ENCODE measurements around the gene CTDSPL.
A peak's percentile ranks its signal among the peaks of the same experiment; 100 is the strongest.

The CTDSPL gene

DNA sequence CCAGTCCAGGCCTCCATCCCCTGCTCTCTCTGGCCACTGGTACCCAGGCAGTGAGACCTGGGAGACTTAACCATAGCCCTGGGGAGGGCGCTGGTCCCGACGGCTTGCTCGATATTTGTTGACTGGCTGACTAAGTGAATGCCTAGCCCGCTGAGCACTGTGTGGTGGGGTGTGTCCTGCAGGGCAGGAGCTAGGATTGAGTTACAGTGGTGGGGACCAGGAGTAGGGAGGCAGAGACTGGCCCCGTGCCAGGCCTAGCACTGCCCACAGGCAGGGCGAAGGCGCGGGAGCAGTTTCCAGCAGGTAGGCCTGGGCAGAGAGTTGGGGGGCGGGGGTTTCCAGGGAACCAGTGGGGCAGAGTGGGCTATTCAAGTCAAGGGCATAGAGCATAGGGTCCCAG, 128.8 kb downstream of the CTDSPL start, which contains the start of gene VILL:
Gene VILL (plus strand): TSS at position 260 of the 400 bp plus-strand sequence. CDS start 2,887 bp downstream, outside the sequence.
- DNase-seq = no peak

DNA sequence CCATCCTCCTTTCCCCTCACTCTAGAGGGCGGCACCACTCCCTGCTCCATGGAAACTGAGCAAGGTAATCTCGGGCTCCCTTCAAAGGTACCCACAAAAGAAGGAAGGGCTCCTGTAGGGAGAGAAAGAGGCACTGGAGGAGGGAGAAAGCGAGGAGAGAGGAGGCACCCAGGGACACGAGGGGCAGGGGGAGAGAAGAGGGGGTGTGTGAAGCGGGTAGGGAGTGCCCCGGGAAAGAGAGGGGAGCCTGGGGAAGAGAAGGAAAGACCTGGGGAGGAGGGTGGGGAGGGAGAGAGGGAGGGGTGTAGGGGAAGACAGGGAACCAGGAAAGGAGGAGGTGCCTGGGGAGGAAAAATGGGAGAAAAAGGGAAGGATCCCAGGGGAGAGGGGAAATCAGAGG, 129.4 kb downstream of the CTDSPL start:
- DNase-seq = no peak

DNA sequence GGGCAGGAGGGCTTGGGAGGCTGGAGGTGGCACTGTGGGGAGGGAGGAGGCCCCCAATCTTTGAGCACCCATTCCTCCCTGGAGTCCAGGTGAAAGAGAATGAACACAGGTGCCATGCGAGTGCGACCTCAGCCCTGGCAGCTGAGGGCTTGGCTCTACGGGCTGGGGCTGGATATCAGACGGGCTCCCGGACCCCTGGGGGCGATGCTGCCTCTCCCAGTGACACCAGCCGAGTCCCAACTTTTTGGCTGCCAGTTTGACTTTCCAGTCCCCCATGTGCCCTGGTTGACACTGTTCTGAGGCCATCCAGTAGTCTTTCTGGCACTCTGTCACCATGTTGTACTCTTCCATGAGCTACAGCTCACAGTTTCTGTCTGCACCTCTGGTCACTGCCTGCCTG, 130.1 kb downstream of the CTDSPL start:
- DNase-seq = no peak

DNA sequence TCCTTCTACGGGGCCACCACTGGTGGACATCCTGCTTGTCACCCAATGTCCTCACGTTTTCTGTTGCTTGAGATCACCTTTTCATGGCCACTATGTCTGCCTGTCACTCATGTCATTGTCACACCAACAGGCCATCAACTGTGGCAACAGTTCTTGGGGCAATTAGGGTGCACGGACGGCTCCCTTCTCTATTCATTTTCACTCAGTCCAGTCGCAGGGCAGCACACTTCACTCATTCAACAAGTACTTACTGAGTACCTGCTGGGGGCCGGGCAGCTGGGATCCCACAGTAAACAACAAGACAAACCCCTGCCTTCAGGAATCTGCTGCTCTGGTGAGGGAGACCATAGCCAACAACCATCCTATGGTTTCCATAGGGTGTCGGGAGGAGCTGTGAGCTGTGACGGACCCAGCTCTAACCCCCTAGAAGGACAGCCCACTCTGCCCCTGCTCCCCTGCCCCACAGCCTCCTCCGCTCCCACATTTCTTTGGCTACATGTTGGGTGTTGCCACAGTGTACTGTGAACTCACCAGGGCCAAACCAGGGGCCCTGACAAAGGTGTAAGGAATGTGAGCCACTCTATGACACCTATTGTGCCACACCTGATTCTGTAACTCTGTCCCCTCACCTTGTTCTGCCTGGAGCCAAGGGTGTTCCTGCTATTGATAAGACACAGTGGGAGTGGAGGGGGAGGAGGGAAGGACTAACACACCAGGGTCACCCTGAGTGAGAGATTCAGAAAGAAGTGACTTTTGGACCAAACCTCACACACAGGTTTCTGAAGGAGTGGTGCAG, 130.8 kb downstream of the CTDSPL start:
- no peak for DNase-seq

DNA sequence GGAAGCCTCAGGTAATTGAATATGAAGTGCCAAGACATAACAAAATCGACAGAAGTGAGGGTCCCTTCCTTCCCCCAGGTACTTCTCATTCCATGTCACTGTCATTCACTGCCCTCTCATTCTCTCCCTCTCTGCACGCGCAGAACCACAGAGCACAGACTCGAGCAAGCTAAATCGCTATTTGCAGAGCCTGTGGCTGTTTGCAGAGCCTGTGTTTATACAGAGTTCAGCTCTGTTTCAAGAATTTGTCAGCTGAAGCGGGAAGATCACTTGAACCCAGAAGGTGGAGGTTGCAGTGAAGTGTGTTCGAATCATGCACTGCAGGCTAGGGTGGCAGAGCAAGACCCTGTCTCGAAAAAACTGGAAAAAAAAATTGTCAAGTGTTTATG, 131.4 kb downstream of the CTDSPL start:
- no peak for DNase-seq

DNA sequence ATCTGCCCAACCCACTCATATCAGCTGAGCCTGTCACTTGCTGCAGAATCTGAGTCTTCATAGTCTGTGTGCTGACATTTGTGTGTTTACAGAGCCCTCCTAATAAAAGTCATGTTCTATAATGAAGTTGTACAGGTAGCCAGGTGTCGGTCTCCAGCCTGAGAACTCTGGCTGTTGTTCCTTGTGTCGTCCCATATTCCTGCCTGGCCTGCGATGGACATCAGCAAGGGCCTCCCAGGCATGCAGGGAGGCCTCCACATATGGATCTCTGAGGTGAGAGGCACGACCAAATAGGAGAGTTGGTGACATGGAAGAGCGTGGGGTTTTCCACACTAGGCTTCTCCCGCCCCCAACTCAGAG, 131.8 kb downstream of the CTDSPL start:
- no peak for DNase-seq

DNA sequence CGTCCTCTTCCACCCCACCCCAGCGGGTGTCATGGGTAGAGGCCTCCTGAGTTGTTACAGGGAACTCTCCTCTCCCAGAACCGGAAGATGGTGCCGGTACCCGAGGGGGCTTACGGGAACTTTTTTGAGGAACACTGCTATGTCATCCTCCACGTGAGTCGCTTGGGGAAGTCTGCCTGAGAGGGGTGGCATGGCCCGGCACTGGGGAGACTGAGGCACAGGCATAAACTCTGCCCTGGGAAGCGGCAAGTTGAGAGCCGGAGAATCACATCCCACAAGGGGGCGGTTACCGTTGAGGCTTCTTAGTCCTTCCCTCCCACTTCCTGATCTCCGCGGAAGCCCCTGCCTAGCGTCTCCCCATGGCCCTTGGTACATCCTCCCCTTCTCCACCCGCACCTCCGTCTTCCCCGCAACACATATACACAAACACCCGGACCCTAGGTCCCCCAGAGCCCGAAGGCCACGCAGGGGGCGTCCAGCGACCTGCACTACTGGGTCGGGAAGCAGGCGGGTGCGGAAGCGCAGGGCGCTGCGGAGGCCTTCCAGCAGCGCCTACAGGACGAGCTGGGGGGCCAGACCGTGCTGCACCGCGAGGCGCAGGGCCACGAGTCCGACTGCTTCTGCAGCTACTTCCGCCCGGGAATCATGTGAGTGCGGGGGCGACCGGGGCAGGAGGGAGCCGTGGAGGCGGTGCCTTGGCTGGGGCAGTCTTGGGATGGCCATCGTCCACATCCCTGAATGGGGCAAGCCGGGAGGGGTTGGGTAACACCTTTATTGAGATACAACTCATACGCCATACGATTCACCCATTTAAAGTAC, 132.3 kb downstream of the CTDSPL start:
- DNase-seq = peak; percentile 88

DNA sequence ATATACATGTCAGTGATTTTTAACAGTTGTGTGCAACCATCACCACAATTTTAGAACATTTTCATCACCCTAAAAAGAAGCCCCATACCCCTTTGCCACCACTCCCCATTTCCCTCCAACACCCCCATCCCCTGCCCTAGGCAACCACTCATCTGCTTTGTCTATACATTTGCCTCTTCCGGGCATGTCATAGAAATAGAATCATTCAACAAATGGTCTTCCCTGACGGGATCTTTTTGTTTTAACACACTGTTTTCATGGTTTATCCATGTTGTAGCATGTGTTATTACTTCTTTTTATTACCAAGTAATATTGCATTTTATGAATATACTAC, 132.9 kb downstream of the CTDSPL start:
- DNase-seq = no peak

DNA sequence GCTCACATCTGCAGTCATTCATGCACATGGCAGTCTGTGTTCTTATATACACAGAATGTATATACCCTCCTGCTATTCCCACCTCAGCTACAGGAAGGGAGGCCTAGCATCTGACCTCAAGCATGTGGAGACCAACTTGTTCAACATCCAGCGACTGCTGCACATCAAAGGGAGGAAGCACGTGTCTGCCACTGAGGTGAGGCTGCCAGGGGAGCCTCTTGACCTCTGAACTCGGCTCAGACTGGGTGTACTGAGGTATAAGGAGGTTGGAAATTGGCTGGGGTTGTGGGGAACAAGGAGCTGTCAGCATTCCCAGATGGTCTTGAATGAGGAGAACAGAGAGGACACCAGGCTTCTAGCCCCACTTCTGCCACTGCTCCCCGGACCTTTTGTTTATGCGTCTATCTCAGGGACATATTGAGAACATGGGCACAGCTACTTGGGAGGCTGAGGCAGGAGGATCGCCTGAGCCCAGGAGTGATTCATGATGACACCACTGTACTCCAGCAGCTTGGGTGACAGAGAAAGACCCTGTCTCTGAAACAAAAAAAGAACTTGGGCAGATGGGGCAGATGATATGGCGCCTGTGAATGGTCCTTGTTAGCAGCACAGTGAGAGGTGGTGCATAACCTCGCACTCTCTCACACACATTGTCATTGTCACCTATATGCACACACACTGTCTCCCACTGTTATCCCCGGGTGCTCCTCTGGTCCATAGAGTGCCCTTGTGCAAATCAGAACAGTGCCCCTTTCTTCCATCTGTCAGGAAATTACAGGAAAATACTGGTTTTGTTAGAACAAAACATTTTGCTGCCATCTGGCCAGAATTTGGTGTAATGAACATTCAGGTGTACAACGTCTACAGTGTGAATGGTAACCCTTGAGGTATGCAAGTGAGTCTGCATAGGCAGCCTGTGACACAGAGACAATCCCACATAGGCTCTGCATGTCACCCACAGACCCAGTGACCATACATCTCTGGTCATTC, 134.3 kb downstream of the CTDSPL start:
- no peak for DNase-seq

DNA sequence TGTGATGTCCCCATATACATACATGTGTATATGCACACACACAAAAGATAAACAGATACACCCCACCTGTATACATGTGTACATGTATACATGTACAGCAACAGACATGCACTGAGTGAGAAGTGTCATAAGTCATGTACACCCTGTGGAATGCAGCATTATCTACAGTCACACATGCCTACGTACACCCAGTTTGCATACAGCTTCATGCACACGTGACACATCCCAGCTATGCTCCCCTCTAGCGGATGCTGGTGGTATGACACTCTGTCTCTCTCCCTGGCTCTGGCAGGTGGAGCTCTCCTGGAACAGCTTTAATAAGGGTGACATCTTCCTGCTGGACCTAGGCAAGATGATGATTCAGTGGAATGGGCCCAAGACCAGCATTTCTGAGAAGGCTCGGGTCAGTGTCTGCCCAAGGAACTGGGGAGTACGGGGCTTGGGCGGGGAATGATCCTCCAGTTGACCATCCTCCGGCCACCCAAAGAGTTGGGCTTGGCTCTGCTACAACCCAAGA, 135.2 kb downstream of the CTDSPL start:
- DNase-seq = peak; percentile 93

DNA sequence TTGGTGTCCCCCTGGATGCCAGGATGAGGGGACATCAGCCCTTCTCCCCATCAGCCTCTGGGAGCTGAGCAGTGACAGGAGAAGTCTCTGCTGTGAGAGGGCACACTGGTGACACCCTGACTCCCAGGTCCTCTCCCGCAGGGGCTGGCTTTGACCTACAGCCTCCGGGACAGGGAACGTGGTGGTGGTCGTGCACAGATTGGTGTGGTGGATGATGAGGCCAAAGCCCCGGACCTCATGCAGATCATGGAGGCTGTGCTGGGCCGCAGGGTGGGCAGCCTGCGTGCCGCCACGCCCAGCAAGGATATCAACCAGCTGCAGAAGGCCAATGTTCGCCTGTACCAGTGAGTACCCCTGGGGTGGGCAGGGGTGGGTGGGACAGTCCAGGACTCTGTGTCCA, 135.7 kb downstream of the CTDSPL start:
- no peak for DNase-seq

DNA sequence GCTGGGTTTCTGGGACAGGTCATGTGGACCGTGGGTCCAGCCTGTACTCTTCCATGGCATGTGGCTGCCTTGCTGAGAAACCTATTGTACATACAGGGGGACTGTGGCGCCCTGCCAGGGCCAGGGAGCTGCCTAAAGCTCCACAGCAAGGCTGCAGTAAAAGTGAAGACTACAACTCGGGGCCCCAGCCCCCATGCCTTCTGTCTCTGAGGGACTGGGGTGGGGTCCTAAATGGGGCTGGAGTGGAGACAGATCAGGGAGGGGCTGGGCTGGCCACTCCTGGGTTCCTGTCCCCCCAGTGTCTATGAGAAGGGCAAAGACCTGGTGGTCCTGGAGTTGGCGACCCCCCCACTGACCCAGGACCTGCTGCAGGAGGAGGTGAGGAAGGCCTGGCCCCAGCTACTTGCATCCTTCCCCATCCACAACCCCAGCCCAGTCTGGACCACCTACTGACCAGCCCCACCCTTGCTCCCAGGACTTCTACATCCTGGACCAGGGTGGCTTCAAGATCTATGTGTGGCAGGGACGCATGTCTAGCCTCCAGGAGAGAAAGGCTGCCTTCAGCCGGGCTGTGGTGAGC, 136.2 kb downstream of the CTDSPL start:
- DNase-seq = no peak

DNA sequence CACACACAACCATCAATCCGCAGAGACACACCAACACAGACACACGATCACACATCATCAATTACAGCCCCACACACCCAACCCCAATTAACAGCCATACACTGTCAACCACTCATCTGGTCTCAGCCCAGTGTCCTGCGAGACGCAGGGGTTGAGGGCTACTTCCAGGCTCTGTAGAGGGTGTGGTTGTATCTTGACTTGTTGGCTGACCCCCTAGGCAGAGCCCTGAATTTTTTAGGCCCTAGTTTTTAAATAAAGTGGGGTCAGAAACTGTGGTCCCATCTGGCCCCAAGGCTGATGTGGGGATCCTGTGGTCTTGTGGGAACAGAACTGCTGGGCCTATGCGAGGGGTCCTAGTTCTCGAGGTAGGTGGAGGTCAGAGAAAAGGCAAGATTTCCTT, 138.2 kb downstream of the CTDSPL start:
- DNase-seq = no peak

DNA sequence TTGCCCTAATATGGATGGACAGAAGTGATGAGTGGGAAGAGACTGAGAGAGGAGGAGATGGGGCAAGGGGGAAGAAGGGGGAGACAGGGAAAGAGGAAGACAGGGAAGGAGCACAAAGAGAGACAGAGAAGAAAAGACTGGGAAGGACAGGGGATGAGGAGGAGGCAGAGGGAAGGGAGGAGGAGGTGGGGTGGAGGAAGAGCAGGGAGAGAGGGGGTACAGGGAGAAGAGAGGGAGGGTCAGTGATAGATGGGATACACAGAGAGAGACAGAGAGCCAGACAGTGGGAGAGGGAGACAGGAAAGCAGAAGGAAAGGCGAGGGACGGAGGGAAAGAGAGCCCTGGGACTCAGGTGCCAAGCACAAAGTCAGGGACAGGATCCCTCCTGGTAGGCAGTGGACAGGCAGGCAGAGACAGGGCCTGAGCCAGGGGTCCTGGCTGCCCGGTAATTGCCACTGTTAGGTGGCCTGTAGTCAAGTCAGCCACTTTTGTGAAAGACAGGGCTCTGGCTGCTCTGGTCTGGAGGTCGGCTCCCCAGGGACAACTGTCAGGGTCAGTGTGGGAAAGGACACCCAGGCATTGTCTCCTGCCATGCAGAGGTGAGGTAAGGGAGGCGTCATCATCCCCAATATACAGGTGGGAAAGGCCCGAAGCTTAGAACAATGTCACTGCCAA, 138.7 kb downstream of the CTDSPL start:
- no peak for DNase-seq

DNA sequence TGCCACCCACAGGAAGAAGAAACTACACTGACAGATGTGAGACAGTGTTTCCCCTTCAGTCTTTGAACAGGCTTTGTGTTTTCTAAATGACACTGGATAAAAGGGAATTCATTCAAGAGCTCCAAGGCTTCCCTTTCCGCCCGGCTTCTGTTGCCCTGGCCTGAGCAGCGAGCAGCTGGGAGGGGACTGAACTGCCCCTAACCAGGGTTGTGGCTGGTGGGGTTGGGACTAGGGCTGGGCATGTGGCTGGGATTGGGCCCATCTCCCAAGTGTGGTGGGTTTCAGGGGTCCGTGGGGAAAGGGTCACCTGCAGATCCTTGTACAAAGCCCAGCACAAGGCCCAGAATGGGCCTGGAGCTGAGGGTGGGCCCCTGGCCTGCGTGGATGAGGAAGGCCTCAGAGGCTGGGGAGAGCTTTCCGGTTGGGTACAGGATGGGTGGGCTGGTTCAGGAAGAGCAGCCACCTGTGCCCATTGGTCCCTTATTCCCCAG, 139.3 kb downstream of the CTDSPL start:
- DNase-seq = no peak

DNA sequence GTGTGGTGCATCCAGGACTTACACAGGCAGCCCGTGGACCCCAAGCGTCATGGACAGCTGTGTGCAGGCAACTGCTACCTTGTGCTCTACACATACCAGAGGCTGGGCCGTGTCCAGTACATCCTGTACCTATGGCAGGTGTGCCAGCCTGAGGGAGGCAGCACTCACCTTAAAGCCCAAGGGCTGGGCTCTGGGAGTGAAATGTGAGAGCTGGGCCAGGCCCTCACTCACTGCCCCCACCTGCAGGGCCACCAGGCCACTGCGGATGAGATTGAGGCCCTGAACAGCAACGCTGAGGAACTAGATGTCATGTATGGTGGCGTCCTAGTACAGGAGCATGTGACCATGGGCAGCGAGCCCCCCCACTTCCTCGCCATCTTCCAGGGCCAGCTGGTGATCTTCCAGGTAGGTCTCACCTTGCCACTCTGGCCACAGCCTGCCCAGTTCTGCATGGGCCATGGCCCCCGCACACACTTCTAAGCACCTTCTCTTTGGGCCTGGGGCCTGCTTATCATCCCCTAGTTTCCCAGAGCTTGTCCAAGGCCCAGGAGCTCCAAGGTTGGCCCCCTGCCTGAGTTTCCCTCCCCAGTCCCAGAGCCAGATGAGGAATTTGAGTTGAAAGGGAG, 139.9 kb downstream of the CTDSPL start:
- DNase-seq = no peak

DNA sequence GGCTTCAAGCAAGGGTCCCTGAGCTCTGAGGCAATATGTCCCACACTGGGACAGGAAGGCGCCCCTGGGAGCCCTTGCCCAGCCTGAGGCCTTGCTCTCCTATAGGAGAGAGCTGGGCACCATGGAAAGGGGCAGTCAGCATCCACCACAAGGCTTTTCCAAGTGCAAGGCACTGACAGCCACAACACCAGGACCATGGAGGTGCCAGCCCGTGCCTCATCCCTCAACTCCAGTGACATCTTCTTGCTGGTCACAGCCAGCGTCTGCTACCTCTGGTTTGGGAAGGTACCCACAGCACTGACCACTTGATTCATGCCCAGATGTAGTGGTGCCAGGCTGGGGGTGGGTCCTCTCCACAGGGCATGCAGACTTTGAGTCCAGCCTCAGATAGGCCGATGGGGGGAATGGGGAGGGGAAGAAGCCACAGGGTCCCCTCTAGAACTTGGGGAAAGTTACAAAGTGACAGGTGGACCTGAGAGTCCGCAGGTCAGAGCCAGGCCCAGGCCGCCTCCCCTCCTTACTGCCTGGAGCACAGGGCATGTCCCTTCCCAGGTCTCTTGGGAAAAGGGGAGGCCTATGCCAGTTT, 140.7 kb downstream of the CTDSPL start:
- no peak for DNase-seq

DNA sequence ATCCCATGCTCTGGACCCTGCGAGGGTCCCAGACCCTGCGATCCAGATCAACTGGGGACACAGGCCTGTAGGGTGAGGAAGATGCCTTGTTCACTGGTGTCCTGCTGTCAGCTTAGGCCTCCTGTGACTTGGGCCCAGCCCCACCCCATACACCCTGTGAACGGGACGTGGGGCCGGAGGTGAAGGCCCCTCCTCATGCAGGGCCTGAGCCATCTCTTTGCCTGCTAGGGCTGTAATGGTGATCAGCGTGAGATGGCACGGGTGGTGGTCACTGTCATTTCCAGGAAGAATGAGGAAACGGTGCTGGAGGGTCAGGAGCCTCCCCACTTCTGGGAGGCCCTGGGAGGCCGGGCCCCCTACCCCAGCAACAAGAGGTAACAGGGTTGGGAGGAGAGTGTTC, 141.3 kb downstream of the CTDSPL start:
- DNase-seq = no peak

DNA sequence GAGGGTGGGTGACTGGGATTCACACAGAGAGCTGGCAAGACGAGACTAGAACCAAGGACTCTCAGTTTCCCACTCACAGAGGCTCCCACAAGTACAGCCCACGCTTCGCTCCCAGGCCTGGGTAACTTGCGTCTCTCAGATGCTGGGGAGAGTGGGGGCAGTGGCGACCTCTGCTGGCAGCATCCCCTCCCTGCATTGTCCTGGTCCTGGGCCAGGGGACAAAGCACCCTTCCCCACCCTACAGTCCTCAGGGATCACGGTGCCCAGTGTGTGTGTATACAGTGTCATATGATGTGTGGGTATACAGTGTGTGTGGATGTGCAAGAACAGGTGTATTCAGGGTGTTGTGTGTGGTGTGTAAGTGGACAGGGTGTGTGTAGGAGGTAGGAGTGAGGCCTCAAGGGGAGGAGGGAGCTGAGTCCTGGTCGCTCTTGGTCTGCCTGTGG, 141.7 kb downstream of the CTDSPL start:
- peak; percentile 84 for DNase-seq

DNA sequence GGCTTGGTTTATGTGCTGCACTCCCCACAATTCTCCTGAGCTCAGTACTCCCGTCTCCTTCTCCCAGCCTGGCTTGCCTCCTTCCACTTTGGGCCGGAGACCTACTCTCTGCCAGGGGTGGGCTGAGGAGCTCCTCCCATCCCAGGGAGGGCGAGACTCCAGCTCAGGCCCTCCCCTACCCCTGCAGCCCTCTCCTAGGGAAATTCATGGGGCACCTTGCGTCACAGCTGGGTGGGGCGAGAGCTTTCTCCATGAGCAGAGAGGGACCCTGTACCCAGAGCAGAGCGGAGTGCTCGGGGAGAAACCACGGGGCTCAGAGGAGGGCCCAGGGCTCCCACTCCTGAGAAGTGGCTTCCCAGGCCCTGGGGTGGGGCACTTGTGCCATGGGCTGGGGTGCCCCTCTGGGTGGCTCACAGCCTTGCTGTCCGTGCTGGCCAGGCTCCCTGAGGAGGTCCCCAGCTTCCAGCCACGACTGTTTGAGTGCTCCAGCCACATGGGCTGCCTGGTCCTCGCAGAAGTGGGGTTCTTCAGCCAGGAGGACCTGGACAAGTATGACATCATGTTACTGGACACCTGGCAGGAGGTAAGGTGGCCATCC, 142.2 kb downstream of the CTDSPL start:
- no peak for DNase-seq

Measured in activated CD8-positive, alpha-beta memory T cell treated with anti-CD3 and anti-CD28 coated beads, Interleukin-2, amount 50 U/mL, for 48 hours (primary cell).